Measurements from ENCODE around the gene CAMSAP1. TPM values are rescaled to one million over a fixed set of nuclear protein-coding genes. Genes with fewer than 3 reads are reported as not detected.

CAMSAP1 gene
- total and polyA plus RNA-seq, 9 of the 15 experiments (the other 6 are each of a cell fraction or from before 2014, with no cell fraction given) = 1.5 to 28.8 (median 14.3) TPM

GRCh38 chr9:135840539-135840938 is 66.8 kb downstream of the CAMSAP1 start:
- in situ Hi-C loops (cut with MboI) = no loop called here
- ATAC-seq = no peak
- FAIRE-seq = no peak

GRCh38 chr9:135840107-135840506 is 67.2 kb downstream of the CAMSAP1 start:
- FAIRE-seq (no peak), DNase-seq (ENCODE audit: extremely low read depth in 1 of 4, low spot score in 3 of 4) (no peak), ATAC-seq (no peak)
- Histone ChIP-seq H3K4me3 (no peak overlapping the region), H3K9me3 (replicated peaks; ENCODE audit: control insufficient read depth, insufficient read depth, low read depth, low read length) (peaks cover 4% of the 10 kb centered on the region), H2AFZ (ENCODE audit: low read depth, low read length) (no peak overlapping the region), H3K9ac (ENCODE audit: insufficient read depth in 1 of 2, low read depth in 2 of 2, low read length in 2 of 2) (no peak overlapping the region), H3K4me1 (replicated peaks in 1 of 2; ENCODE audit: control insufficient read depth in 2 of 2, insufficient read depth in 2 of 2, low read length in 2 of 2) (no peaks in the 10 kb centered on the region), H3K9me1 (ENCODE audit: control insufficient read depth, insufficient read depth, low read length) (no peaks in the 10 kb centered on the region), H3K4me2 (ENCODE audit: insufficient read depth, low read length) (no peak overlapping the region), H3K79me2 (ENCODE audit: control insufficient read depth, insufficient read depth, low read length) (peaks cover 11% of the 10 kb centered on the region; the same call in 2 of the 3 replicates), H3K36me3 (ENCODE audit: control insufficient read depth, insufficient read depth, low read length) (peaks cover 7% of the 10 kb centered on the region; the same call in 2 of the 3 replicates), H3K27me3 (ENCODE audit: control insufficient read depth in 2 of 2, insufficient read depth in 2 of 2, low read length in 2 of 2) (no peaks in the 10 kb centered on the region), H3K27ac (ENCODE audit: extremely low read depth, low read depth, low read length) (no peak overlapping the region), H4K20me1 (replicated peaks; ENCODE audit: control insufficient read depth, insufficient read depth, low read length) (no peaks in the 10 kb centered on the region)
- no TSS peak for BruUV-seq (replicated peaks)
- POLR2A ChIA-PET = interaction anchor here (1.1 kb wide), 1 partner anchor 14 kb away, joined by 3 read pairs; no protein-coding TSS in a partner anchor
- in situ Hi-C loops (cut with MboI) (no loop called here), intact Hi-C loops (cut with micrococcal nuclease) (no loop called here)
- 97% methylated on average over 9 of the region's 9 CpGs for WGBS (ENCODE audit: insufficient coverage, low coverage, missing lambda C conversion rate)
- TF ChIP-seq ARNT (IDR thresholded peaks at IDR 0.05) = no peak
- TF ChIP-seq POLR2G (IDR thresholded peaks at IDR 0.05; ENCODE audit: low read depth, low read length) = 0 out of 2 replicates have a peak, but pooled peaks have one; percentile 0
- CTCF ChIA-PET (ENCODE audit: low intra/inter-chr PET ratio) = no interaction called here

More at GRCh38 chr9:135840539-135840938, 66.8 kb downstream of the CAMSAP1 start:
- Histone ChIP-seq H3K27me3 (ENCODE audit: control insufficient read depth in 2 of 2, insufficient read depth in 2 of 2, low read length in 2 of 2) (no peaks in the 10 kb centered on the region), H3K79me2 (ENCODE audit: control insufficient read depth, insufficient read depth, low read length) (peaks cover 11% of the 10 kb centered on the region; the same call in 2 of the 3 replicates), H3K36me3 (ENCODE audit: control insufficient read depth, insufficient read depth, low read length) (peaks cover 5% of the 10 kb centered on the region; the same call in 1 of the 3 replicates), H3K9me3 (replicated peaks; ENCODE audit: control insufficient read depth, insufficient read depth, low read depth, low read length) (peaks cover 4% of the 10 kb centered on the region), H3K4me1 (replicated peaks in 1 of 2; ENCODE audit: control insufficient read depth in 2 of 2, insufficient read depth in 2 of 2, low read length in 2 of 2) (no peaks in the 10 kb centered on the region), H3K9me1 (ENCODE audit: control insufficient read depth, insufficient read depth, low read length) (no peaks in the 10 kb centered on the region), H3K4me3 (no peak overlapping the region), H2AFZ (ENCODE audit: low read depth, low read length) (no peak overlapping the region), H3K4me2 (ENCODE audit: insufficient read depth, low read length) (no peak overlapping the region), H3K9ac (ENCODE audit: insufficient read depth in 1 of 2, low read depth in 2 of 2, low read length in 2 of 2) (no peak overlapping the region), H4K20me1 (replicated peaks; ENCODE audit: control insufficient read depth, insufficient read depth, low read length) (no peaks in the 10 kb centered on the region), H3K27ac (ENCODE audit: extremely low read depth, low read depth, low read length) (no peak overlapping the region)
- no peak for DNase-seq (ENCODE audit: extremely low read depth in 1 of 4, low spot score in 3 of 4)
- WGBS (ENCODE audit: insufficient coverage, low coverage, missing lambda C conversion rate) = 94% methylated on average over 7 of the region's 7 CpGs
- ChIA-PET CTCF (ENCODE audit: low intra/inter-chr PET ratio) (no interaction called here), POLR2A (interaction anchor here (0.6 to 1.2 kb wide), 3 partner anchors 13 to 17 kb away, joined by 3 to 5 read pairs (median 3); no protein-coding TSS in a partner anchor)
- BruUV-seq (replicated peaks) = no TSS peak
- no peak for TF ChIP-seq BRF2 (IDR thresholded peaks at IDR 0.05; ENCODE audit: borderline replicate concordance, insufficient read depth, insufficient read length)
- no peak for TF ChIP-seq RFX5 (IDR thresholded peaks at IDR 0.05; ENCODE audit: low read depth, low read length)
- no peak for TF ChIP-seq RAD21 (CRISPR knock-in tag; conservative IDR thresholded peaks at IDR 0.05 in 1 of 2, IDR thresholded peaks at IDR 0.05 in 1 of 2)
- intact Hi-C loops (cut with micrococcal nuclease) = no loop called here
